Keratinocyte (primary cell): ENCODE results near the gene RHBDL2. TPM values are rescaled to one million over a fixed set of nuclear protein-coding genes. Genes with fewer than 3 reads are reported as not detected.

Source experiments
- DNase-seq: peaks from one replicate; pipeline ENCODE4 v3.0.0-alpha.2; 2011; ENCODE audit warnings: low read depth, missing footprints, low spot score
- FAIRE-seq: peaks from 2 replicates; lab custom pipeline; 2011; peaks lifted over from hg19 to GRCh38; lab: Jason Lieb, UNC
- H2AFZ ChIP-seq: 2 replicates; pipeline ENCODE4 v1.6.0; 2012; ENCODE audit warnings: low read length, control low read depth, inconsistent platforms; ENCODE audit not compliant: control insufficient read depth
- H3K27ac ChIP-seq: 2 replicates; pipeline ENCODE4 v1.5.1; 2011; ENCODE audit warnings: low read length; ENCODE audit not compliant: control insufficient read depth, insufficient read depth
- H3K27me3 ChIP-seq: 3 replicates; pipeline ENCODE4 v1.6.0; 2011; ENCODE audit warnings: low read length; ENCODE audit not compliant: control insufficient read depth, insufficient read depth; ENCODE audit errors: extremely low read depth
- H3K36me3 ChIP-seq, 2 experiments: 2 replicates in 1 of 2; 3 replicates in 1 of 2; pipeline ENCODE4 v1.5.1; 2011; ENCODE audit warnings: low read length in 2 of 2, mild to moderate bottlenecking in 1 of 2; ENCODE audit not compliant: control insufficient read depth in 2 of 2, insufficient read depth in 2 of 2; ENCODE audit errors: extremely low read depth in 1 of 2
- H3K4me1 ChIP-seq: 3 replicates; pipeline ENCODE4 v1.5.1; 2011; ENCODE audit warnings: low read length; ENCODE audit not compliant: control insufficient read depth, insufficient read depth; ENCODE audit errors: extremely low read depth
- H3K4me2 ChIP-seq: 3 replicates; pipeline ENCODE4 v1.6.0; 2011; ENCODE audit warnings: low read depth, low read length; ENCODE audit not compliant: control insufficient read depth, insufficient read depth; ENCODE audit errors: extremely low read depth
- H3K4me3 ChIP-seq, 3 experiments: fragments of 200-600 bp in 1 of 3; sonication (generic) in 1 of 3; 2 replicates in 2 of 3; 3 replicates in 1 of 3; pipeline ENCODE4 v1.5.1; 2011 to 2016; ENCODE audit warnings: low read length in 3 of 3, mild to moderate bottlenecking in 3 of 3, control low read depth in 2 of 3, inconsistent platforms in 1 of 3, low read depth in 1 of 3, mixed read lengths in 1 of 3, mixed run types in 1 of 3, moderate library complexity in 1 of 3; ENCODE audit not compliant: control insufficient read depth in 2 of 3, insufficient read depth in 2 of 3; ENCODE audit errors: extremely low read depth in 1 of 3
- H3K79me2 ChIP-seq: 2 replicates; pipeline ENCODE4 v1.6.0; 2012; ENCODE audit warnings: low read length; ENCODE audit not compliant: control insufficient read depth, insufficient read depth
- H3K9ac ChIP-seq: 3 replicates; pipeline ENCODE4 v1.6.0; 2011; ENCODE audit warnings: low read length; ENCODE audit not compliant: control insufficient read depth, insufficient read depth; ENCODE audit errors: extremely low read depth
- H3K9me1 ChIP-seq: 3 replicates; pipeline ENCODE4 v1.6.0; 2011; ENCODE audit warnings: low read length; ENCODE audit not compliant: control insufficient read depth, insufficient read depth; ENCODE audit errors: extremely low read depth
- H3K9me3 ChIP-seq: 2 replicates; pipeline ENCODE4 v1.5.1; 2012; ENCODE audit warnings: low read depth, low read length; ENCODE audit not compliant: control insufficient read depth
- H4K20me1 ChIP-seq: 3 replicates; pipeline ENCODE4 v1.6.0; 2011; ENCODE audit warnings: low read length; ENCODE audit not compliant: control insufficient read depth, insufficient read depth; ENCODE audit errors: extremely low read depth
- CTCF ChIP-seq, 3 experiments: IDR thresholded peaks in 1 of 3; conservative IDR thresholded peaks in 1 of 3; optimal IDR thresholded peaks in 1 of 3; 2 replicates in 2 of 3; 3 replicates in 1 of 3; pipeline versions ENCODE3 to v1.5.1; 2011; ENCODE audit warnings: low read length in 3 of 3, mild to moderate bottlenecking in 3 of 3, moderate library complexity in 2 of 3, control low read depth in 1 of 3, inconsistent platforms in 1 of 3; ENCODE audit not compliant: insufficient read depth in 2 of 3; ENCODE audit errors: extremely low read depth in 1 of 3
- EZH2 ChIP-seq: IDR thresholded peaks from one replicate; pipeline ENCODE4 v1.6.1; 2012; ENCODE audit warnings: inconsistent platforms, mild to moderate bottlenecking, low read length, moderate library complexity
- dilution Hi-C: fragments of 300-500 bp; cut with MboI; formaldehyde crosslinking; loops from one replicate; pipeline ENCODE4 v1.7.0; 2020; ENCODE audit warnings: low sequenced_read_pairs; ENCODE audit not compliant: extremely low pct_ligation_motif_present
- polyA plus RNA-seq, 5 experiments: library from polyadenylated mRNA; depleted of rRNA in 3 of 5; stranded (reverse) in 3 of 5; stranded (forward) in 1 of 5; unstranded in 1 of 5; fragments of >200 nt; gene quantifications; 1 replicate in 1 of 5; 2 replicates in 3 of 5; 3 replicates in 1 of 5; pipeline versions ENCODE4 v1.2.1 to v1.2.3, GENCODE V29; 2011 to 2012; ENCODE audit warnings: missing spikeins in 2 of 5, low read depth in 1 of 5, low replicate concordance in 1 of 5

The RHBDL2 gene
- polyA plus RNA-seq, 1 donor (not counting 4 experiments of a cell fraction or from before 2014, with no cell fraction given), result 7.9 TPM

GRCh38 chr1:38938722-38939260, 2.8 kb downstream of the RHBDL2 start:
- dilution Hi-C loops, result no loop called here
- FAIRE-seq (no peak), DNase-seq (no peak)

GRCh38 chr1:38932571-38932970, 9.1 kb downstream of the RHBDL2 start:
- dilution Hi-C loops, result no loop called here
- DNase-seq (no peak), FAIRE-seq (no peak)
- no peaks in the 10 kb centered on the region for H3K9me1 ChIP-seq
- no peaks in the 10 kb centered on the region for H3K4me1 ChIP-seq
- no peak overlapping the region for H2AFZ ChIP-seq
- H3K27ac ChIP-seq, result no peak overlapping the region
- H4K20me1 ChIP-seq, result no peaks in the 10 kb centered on the region
- no peak overlapping the region for H3K4me2 ChIP-seq
- no peaks in the 10 kb centered on the region for H3K79me2 ChIP-seq
- H3K36me3 ChIP-seq, result peaks cover 0 to 1% of the 10 kb centered on the region in 2 experiments
- no peaks in the 10 kb centered on the region for H3K27me3 ChIP-seq
- no peak overlapping the region for H3K9ac ChIP-seq
- no peaks in the 10 kb centered on the region for H3K9me3 ChIP-seq
- no peak overlapping the region for H3K4me3 ChIP-seq
- no peak for TF ChIP-seq CTCF (optimal IDR thresholded peaks at IDR 0.05 in 1 of 3, IDR thresholded peaks at IDR 0.05 in 1 of 3, conservative IDR thresholded peaks at IDR 0.05 in 1 of 3; ENCODE audit: extremely low read depth in 1 of 3, insufficient read depth in 2 of 3, low read length in 3 of 3)
- no peak for TF ChIP-seq EZH2

More at GRCh38 chr1:38938722-38939260, 2.8 kb downstream of the RHBDL2 start:
- peaks cover 16% of the 10 kb centered on the region for H3K79me2 ChIP-seq
- H3K27me3 ChIP-seq, result no peaks in the 10 kb centered on the region
- H3K9me1 ChIP-seq, result no peaks in the 10 kb centered on the region
- no peaks in the 10 kb centered on the region for H3K36me3 ChIP-seq
- H3K4me1 ChIP-seq, result peaks cover 8% of the 10 kb centered on the region
- H3K4me2 ChIP-seq, result no peak overlapping the region
- TF ChIP-seq CTCF (optimal IDR thresholded peaks at IDR 0.05 in 1 of 3, IDR thresholded peaks at IDR 0.05 in 1 of 3, conservative IDR thresholded peaks at IDR 0.05 in 1 of 3; ENCODE audit: extremely low read depth in 1 of 3, insufficient read depth in 2 of 3, low read length in 3 of 3) (no peak), EZH2 (no peak)
- no peaks in the 10 kb centered on the region for H4K20me1 ChIP-seq
- no peak overlapping the region for H3K4me3 ChIP-seq
- no peak overlapping the region for H3K9ac ChIP-seq
- H3K9me3 ChIP-seq, result no peaks in the 10 kb centered on the region
- H2AFZ ChIP-seq, result no peak overlapping the region
- no peak overlapping the region for H3K27ac ChIP-seq
